Left lung (tissue), 10 donors: ENCODE results near the gene SNORC. TPM values are rescaled to one million over a fixed set of nuclear protein-coding genes. Genes with fewer than 3 reads are reported as not detected.

Source experiments
- ATAC-seq: fragments of 200-7000 bp; cut with Tn5 transposase; one replicate; pipeline ENCODE4 v1.9.1; 2020; ENCODE audit warnings: moderate library complexity
- DNase-seq, 4 donors: peaks; one replicate each; pipeline ENCODE4 v3.0.0-alpha.2; 2013 to 2020
- H3K27ac ChIP-seq, 2 donors: fragments of 200-600 bp; sonication (generic) in 1 of 2; one replicate each; pipeline versions ENCODE4 v1.5.0 to v1.8.0; 2020 to 2021
- H3K27me3 ChIP-seq, 2 donors: fragments of 200-600 bp; sonication (generic) in 1 of 2; one replicate each; pipeline versions ENCODE4 v1.5.0 to v1.8.0; 2020 to 2021
- H3K36me3 ChIP-seq, 2 donors: fragments of 200-600 bp; sonication (generic) in 1 of 2; one replicate each; pipeline versions ENCODE4 v1.5.0 to v1.8.0; 2020 to 2021
- H3K4me1 ChIP-seq, 2 donors: fragments of 200-600 bp; one replicate each; pipeline ENCODE4 v1.8.0; 2021
- H3K4me3 ChIP-seq, 2 donors: fragments of 200-600 bp; sonication (generic) in 1 of 2; one replicate each; pipeline versions ENCODE4 v1.5.0 to v1.8.0; 2020 to 2021; ENCODE audit warnings: mild to moderate bottlenecking in 1 of 2
- H3K9me3 ChIP-seq, 2 donors: fragments of 200-600 bp; sonication (generic) in 1 of 2; one replicate each; pipeline versions ENCODE4 v1.5.0 to v1.8.0; 2020 to 2021
- intact Hi-C, 2 donors: fragments of 100-400 bp; cut with DNase I; formaldehyde crosslinking; loops; one replicate each; pipeline versions ENCODE4 v1.11.2 to v1.14.2; 2022
- polyA plus RNA-seq, 6 donors: library from polyadenylated mRNA; unstranded; fragments of 120-200 nt; gene quantifications; one replicate each; pipeline ENCODE4 v1.2.1, GENCODE V29; 2013; ENCODE audit not compliant: insufficient read length in 6 of 6
- total RNA-seq, 2 donors: library from RNA; stranded (reverse); fragmentation: NEBNext Ultra II Directional; extraction: Animal tissue kit (Norgen Biotek cat#: 25700); gene quantifications; one replicate each; pipeline ENCODE4 v1.2.1, GENCODE V29; 2021
- TF ChIP-seq, protein P1 (sequence below), 2 donors: fragments of 200-600 bp; sonication (generic) in 1 of 2; IDR thresholded peaks; one replicate each; pipeline versions ENCODE4 v1.5.0 to v1.8.0; 2021; ENCODE audit warnings: antibody characterized with exemption in 2 of 2
- donor health status: DM: no; HTN: yes; CAD: no.
- donor health status: DM: no; HTN: no; CAD: no.

SNORC gene
- total and polyA plus RNA-seq, 8 donors: 0.53 to 3.6 (median 1.7) TPM

DNA sequence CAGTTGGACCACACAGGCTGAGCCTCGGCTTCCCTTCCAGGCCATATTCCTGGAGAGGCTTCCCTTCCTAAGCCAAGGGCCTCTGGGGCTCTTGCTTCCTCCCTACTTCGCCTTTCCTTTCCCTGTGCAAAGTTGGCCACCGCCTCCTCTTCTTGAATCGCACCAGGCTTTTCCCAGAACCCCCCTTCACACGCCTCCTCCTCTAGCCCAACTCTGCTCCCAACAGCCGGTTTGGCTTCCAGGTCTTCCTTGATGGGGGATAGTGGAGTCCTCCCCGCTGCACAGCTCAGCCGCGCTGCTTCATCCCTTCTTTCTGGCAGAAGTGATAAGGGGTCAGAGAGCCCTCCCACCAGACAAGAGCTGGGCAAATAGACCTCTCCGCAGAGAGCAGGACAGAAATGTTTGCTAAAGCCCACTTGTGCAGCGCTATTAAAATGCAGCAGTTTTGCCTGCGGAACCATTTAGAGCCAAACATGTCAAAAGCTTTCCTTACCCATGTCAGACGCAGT lies 56.4 kb downstream of the SNORC start:
- ATAC-seq: no peak
- Histone ChIP-seq H3K4me3 (no peak overlapping the region), H3K27me3 (peaks cover 36 to 86% of the 10 kb centered on the region in 2 donors), H3K27ac (no peak overlapping the region), H3K9me3 (no peaks in the 10 kb centered on the region), H3K36me3 (no peaks in the 10 kb centered on the region), H3K4me1 (peaks cover 7 to 10% of the 10 kb centered on the region in 2 donors)
- intact Hi-C loops: no loop called here
- DNase-seq: no peak
- TF ChIP-seq, protein P1, sequence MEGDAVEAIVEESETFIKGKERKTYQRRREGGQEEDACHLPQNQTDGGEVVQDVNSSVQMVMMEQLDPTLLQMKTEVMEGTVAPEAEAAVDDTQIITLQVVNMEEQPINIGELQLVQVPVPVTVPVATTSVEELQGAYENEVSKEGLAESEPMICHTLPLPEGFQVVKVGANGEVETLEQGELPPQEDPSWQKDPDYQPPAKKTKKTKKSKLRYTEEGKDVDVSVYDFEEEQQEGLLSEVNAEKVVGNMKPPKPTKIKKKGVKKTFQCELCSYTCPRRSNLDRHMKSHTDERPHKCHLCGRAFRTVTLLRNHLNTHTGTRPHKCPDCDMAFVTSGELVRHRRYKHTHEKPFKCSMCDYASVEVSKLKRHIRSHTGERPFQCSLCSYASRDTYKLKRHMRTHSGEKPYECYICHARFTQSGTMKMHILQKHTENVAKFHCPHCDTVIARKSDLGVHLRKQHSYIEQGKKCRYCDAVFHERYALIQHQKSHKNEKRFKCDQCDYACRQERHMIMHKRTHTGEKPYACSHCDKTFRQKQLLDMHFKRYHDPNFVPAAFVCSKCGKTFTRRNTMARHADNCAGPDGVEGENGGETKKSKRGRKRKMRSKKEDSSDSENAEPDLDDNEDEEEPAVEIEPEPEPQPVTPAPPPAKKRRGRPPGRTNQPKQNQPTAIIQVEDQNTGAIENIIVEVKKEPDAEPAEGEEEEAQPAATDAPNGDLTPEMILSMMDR (IDR thresholded peaks at IDR 0.05): no peak

DNA sequence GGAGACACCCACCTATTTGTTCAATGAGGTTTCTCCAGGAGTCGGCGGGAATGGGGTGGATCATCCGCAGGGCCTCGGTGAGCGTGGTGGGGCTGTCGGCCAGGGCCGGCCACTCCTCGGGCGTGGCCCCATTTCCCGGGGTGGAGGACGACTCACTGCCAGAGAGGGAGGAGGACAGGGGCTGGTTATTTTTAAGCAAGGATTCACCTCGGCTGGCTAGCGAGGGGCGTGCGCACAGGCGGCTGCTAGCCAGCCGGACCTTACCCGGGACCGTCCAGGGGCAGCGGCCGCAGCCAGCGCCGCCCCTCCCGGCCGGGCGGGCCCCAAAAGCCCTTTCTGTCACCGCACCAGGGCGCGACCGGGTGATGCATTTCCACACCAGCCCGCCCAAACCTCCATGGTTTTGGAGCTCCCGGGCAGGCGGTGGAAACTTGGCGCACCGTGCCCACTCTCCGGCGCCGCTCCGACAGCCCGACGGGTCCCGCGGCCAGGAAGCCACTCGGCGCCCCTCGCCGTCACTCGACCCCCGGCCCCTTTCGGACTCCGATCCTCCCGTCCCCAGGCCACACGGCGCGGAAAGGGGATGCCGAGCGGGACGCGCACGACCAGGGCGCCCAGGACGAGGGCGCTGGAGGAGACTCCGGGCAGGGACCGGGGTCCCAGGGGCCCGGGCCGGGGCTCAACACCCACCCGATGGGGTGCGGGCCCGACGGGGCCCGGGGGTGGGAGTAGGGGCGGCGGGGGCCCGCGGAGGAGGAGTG lies 57.1 kb downstream of the SNORC start:
- intact Hi-C loops: no loop called here
- Histone ChIP-seq H3K9me3 (no peaks in the 10 kb centered on the region), H3K27ac (no peak overlapping the region), H3K36me3 (no peaks in the 10 kb centered on the region), H3K4me1 (peaks cover 7 to 10% of the 10 kb centered on the region in 2 donors), H3K27me3 (peaks cover 36 to 88% of the 10 kb centered on the region in 2 donors), H3K4me3 (peak overlapping the region in 1 of 2 donors; percentile 20)
- TF ChIP-seq, protein P1 (IDR thresholded peaks at IDR 0.05): no peak
- ATAC-seq (no peak), DNase-seq (peak in 1 of 4 donors; percentile 78)

DNA sequence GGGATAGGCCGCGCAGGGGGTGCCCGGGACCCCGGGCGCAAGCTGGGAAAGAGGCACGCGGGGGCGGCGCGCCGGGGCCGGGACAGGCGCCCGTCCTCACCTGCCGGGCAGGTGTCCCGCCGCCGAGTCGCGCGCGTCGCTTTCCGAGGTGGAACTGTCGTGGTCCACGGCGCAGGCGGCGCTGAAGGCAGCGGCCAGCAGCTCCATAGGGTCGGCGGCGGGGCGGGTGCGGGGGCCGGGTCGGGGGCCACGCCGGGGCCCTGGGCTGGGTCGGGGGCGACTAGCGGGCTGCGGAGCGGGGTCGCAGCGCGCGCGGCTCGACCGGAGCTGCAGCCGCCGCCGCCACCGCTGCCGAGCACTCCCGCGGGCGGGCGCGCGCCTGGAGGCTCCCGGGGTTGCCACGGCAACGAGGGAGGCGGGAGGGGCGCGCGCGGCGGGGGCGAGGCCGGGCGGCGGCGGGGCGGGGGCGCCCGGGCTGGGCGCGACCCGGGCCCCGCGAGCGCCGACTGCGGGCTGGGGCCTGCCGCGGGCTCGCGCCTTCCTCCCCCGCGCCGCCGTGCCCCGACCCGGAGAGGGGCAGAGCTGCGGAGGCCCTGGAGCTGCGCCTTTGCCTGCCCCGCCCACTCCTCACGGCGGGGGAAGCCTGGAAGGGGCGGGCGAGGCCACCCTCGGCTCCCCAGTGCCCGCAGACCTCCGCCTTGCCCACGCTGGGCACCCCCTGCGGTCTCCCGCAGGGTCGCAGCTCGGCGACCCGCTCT lies 57.9 kb downstream of the SNORC start:
- TF ChIP-seq, protein P1 (IDR thresholded peaks at IDR 0.05): no peak
- DNase-seq: no peak
- no peaks in the 10 kb centered on the region for H3K36me3 ChIP-seq
- peak overlapping the region in 1 of 2 donors; percentile 20 for H3K4me3 ChIP-seq
- no peak overlapping the region for H3K27ac ChIP-seq
- intact Hi-C loops: no loop called here
- H3K27me3 ChIP-seq: peaks cover 36 to 91% of the 10 kb centered on the region in 2 donors
- no peaks in the 10 kb centered on the region for H3K9me3 ChIP-seq
- ATAC-seq: no peak
- H3K4me1 ChIP-seq: peaks cover 7 to 10% of the 10 kb centered on the region in 2 donors

Other genes starting within 250 kb of the SNORC start
- gene EFHD1, start 236.7 kb upstream of the SNORC start, total RNA-seq: 1 to 10 TPM; 3.8 to 5.5 TPM
- 10 to 100 TPM in 1 of 6 donors, 1 to 10 TPM in 5; 3.5 to 13.6 (median 5.0) TPM for gene EFHD1, start 236.7 kb upstream of the SNORC start, polyA plus RNA-seq
- gene GIGYF2, start 172.9 kb upstream of the SNORC start, total RNA-seq: 10 to 100 TPM; 56.2 to 76.6 TPM
- gene GIGYF2, start 172.9 kb upstream of the SNORC start, polyA plus RNA-seq: 10 to 100 TPM; 59.2 to 66.3 (median 62.4) TPM
- gene KCNJ13, start 93.7 kb upstream of the SNORC start, total RNA-seq: not detected
- 10 to 100 TPM in 2 of 6 donors, 1 to 10 TPM in 4; 5.3 to 12.0 (median 6.2) TPM for gene KCNJ13, start 93.7 kb upstream of the SNORC start, polyA plus RNA-seq
- under 1 TPM; 0.26 to 0.71 TPM for gene NGEF, start 143.0 kb downstream of the SNORC start, total RNA-seq
- gene NGEF, start 143.0 kb downstream of the SNORC start, polyA plus RNA-seq: 1 to 10 TPM in 5 of 6 donors, under 1 TPM in 1; 0.93 to 3.6 (median 1.7) TPM
- not detected for gene NEU2, start 162.4 kb downstream of the SNORC start, total RNA-seq
- not detected for gene NEU2, start 162.4 kb downstream of the SNORC start, polyA plus RNA-seq
- gene INPP5D, start 190.1 kb downstream of the SNORC start, total RNA-seq: 10 to 100 TPM; 15.3 to 40.5 TPM
- gene INPP5D, start 190.1 kb downstream of the SNORC start, polyA plus RNA-seq: 10 to 100 TPM; 10.8 to 15.5 (median 14.4) TPM